MCF 10A (cell line): ENCODE measurements around the gene ERBB2. TPM values are rescaled to one million over a fixed set of nuclear protein-coding genes. Genes with fewer than 3 reads are reported as not detected.

ENCODE experiments used
- BruUV-seq: library from RNA; stranded (reverse); fragments of 400-500 nt; replicated peaks from 2 replicates; lab custom pipeline; 2021; lab: Mats Ljungman, UMichigan
- CTCF ChIA-PET: fragments of 300-600 bp; sonication (Branson Sonifier 250); formaldehyde crosslinking; extraction: SDS; loops from one replicate; lab custom pipeline; 2021; ENCODE audit warnings: antibody characterized with exemption, inconsistent platforms; lab: Yijun Ruan, JAX
- POLR2A ChIA-PET: fragments of 300-600, 350-650 bp; sonication (Branson Sonifier 250); formaldehyde crosslinking; extraction: SDS; loops from one replicate; lab custom pipeline; 2020; ENCODE audit warnings: antibody characterized with exemption, inconsistent platforms; lab: Yijun Ruan, JAX
- DNase-seq: peaks from one replicate; pipeline ENCODE4 v3.0.0-alpha.2; 2018; ENCODE audit not compliant: unreplicated experiment
- H3K27ac Mint-ChIP-seq: one replicate; pipeline ENCODE4 v1.8.0; 2022; ENCODE audit warnings: mild to moderate bottlenecking, low read depth, mixed read lengths; ENCODE audit not compliant: unreplicated experiment
- H3K27me3 Mint-ChIP-seq: one replicate; pipeline ENCODE4 v1.8.0; 2022; ENCODE audit warnings: mixed read lengths; ENCODE audit not compliant: insufficient read depth, unreplicated experiment
- H3K36me3 Mint-ChIP-seq: one replicate; pipeline ENCODE4 v1.8.0; 2022; ENCODE audit warnings: mild to moderate bottlenecking, moderate library complexity, mixed read lengths; ENCODE audit not compliant: insufficient read depth, unreplicated experiment
- H3K4me1 Mint-ChIP-seq: one replicate; pipeline ENCODE4 v1.8.0; 2022; ENCODE audit warnings: mixed read lengths; ENCODE audit not compliant: insufficient read depth, unreplicated experiment
- H3K4me3 Mint-ChIP-seq: one replicate; pipeline ENCODE4 v1.8.0; 2022; ENCODE audit warnings: mild to moderate bottlenecking, moderate library complexity, mixed read lengths; ENCODE audit not compliant: unreplicated experiment
- H3K9me3 Mint-ChIP-seq: one replicate; pipeline ENCODE4 v1.8.0; 2022; ENCODE audit warnings: mixed read lengths; ENCODE audit not compliant: unreplicated experiment
- CTCF ChIP-seq: fragments of 200-600 bp; IDR thresholded peaks from one replicate; pipeline ENCODE4 v1.8.0; 2022; ENCODE audit warnings: antibody characterized with exemption, mild to moderate bottlenecking; ENCODE audit not compliant: unreplicated experiment
- intact Hi-C: fragments of 100-400 bp; cut with micrococcal nuclease; formaldehyde crosslinking; loops from 2 replicates; pipeline ENCODE4 v1.14.1; 2022
- total RNA-seq: library from RNA; stranded (reverse); gene quantifications from 2 replicates; pipeline ENCODE4 v1.2.3, GENCODE V29; 2022

ERBB2 gene
- total RNA-seq, 1 experiment from 2014 or later, result 33.7 TPM

- no peaks in the 10 kb centered on the region for H3K27me3 Mint-ChIP-seq
- ChIA-PET POLR2A (no interaction called here), CTCF (interaction anchor here (0.6 to 1.2 kb wide), 2 partner anchors 23 to 109 kb away, joined by 3 to 4 read pairs; no protein-coding TSS in a partner anchor)
- H3K27ac Mint-ChIP-seq, result no peak overlapping the region
- no peaks in the 10 kb centered on the region for H3K9me3 Mint-ChIP-seq
- DNase-seq, result no peak
- no peak overlapping the region for H3K4me3 Mint-ChIP-seq
- BruUV-seq, result no TSS peak
- H3K4me1 Mint-ChIP-seq, result peaks cover 33% of the 10 kb centered on the region
- H3K36me3 Mint-ChIP-seq, result peaks cover 20% of the 10 kb centered on the region
- intact Hi-C loops, result loop anchor here (5.0 kb wide), 1 partner anchor 56 kb away; the partner anchor contains the start of gene PGAP3
- no peak for TF ChIP-seq CTCF
These were observed 43.1 kb downstream of the ERBB2 start for GRCh38 chr17:39742856-39743436.

GRCh38 chr17:39744075-39744835 lies 44.4 kb downstream of the ERBB2 start:
- no peak for TF ChIP-seq CTCF
- no TSS peak for BruUV-seq
- Mint-ChIP-seq H3K4me3 (no peak overlapping the region), H3K36me3 (peaks cover 20% of the 10 kb centered on the region), H3K4me1 (peaks cover 23% of the 10 kb centered on the region), H3K9me3 (no peaks in the 10 kb centered on the region), H3K27ac (no peak overlapping the region), H3K27me3 (no peaks in the 10 kb centered on the region)
- CTCF ChIA-PET, result interaction anchor here (0.6 to 1.5 kb wide), 3 partner anchors 14 to 450 kb away, joined by 3 to 6 read pairs (median 4); partner anchors contain the start of gene MIEN1
- no peak for DNase-seq
- intact Hi-C loops, result loop anchor here (5.0 kb wide), 1 partner anchor 57 kb away; the partner anchor contains the start of gene PGAP3
- POLR2A ChIA-PET, result no interaction called here

GRCh38 chr17:39744836-39745215 lies 45.0 kb downstream of the ERBB2 start:
- POLR2A ChIA-PET, result no interaction called here
- CTCF ChIA-PET, result interaction anchor here (1.5 kb wide), 1 partner anchor 14 kb away, joined by 6 read pairs; the partner anchor contains the start of gene MIEN1
- Mint-ChIP-seq H3K27ac (no peak overlapping the region), H3K9me3 (no peaks in the 10 kb centered on the region), H3K36me3 (peaks cover 20% of the 10 kb centered on the region), H3K4me3 (no peak overlapping the region), H3K27me3 (no peaks in the 10 kb centered on the region), H3K4me1 (peaks cover 17% of the 10 kb centered on the region)
- intact Hi-C loops, result loop anchor here (5.0 kb wide), 1 partner anchor 58 kb away; the partner anchor contains the start of gene PGAP3
- no TSS peak for BruUV-seq
- no peak for DNase-seq
- TF ChIP-seq CTCF, result no peak
